Left ventricle myocardium superior (tissue), 1 donor: Measurements from ENCODE around the gene DPP6. TPM values are rescaled to one million over a fixed set of nuclear protein-coding genes. Genes with fewer than 3 reads are reported as not detected.

Source experiments
- ATAC-seq: fragments of 200-7000 bp; cut with Tn5 transposase; one replicate; pipeline ENCODE4 v1.9.1; 2020; ENCODE audit warnings: mild to moderate bottlenecking, moderate library complexity
- DNase-seq: peaks from one replicate; pipeline ENCODE4 v3.0.0-alpha.2; 2020
- intact Hi-C: fragments of 100-400 bp; cut with micrococcal nuclease; formaldehyde crosslinking; loops from one replicate; pipeline ENCODE4 v1.11.0; 2022
- total RNA-seq: library from RNA; stranded (reverse); fragmentation: NEBNext Ultra II Directional; extraction: Animal tissue kit (Norgen Biotek cat#: 25700); gene quantifications from one replicate; pipeline ENCODE4 v1.2.1, GENCODE V29; 2021
- donor health status: DM: no; HTN: yes; CAD: no; lungs with severe emphysema.

The DPP6 gene
- total RNA-seq, 1 donor from 2014 or later: not detected

- intact Hi-C loops: no loop called here
- no peak for ATAC-seq
- no peak for DNase-seq
These were observed 696.0 kb downstream of the DPP6 start for GRCh38 chr7:154748089-154748786.

GRCh38 chr7:154750353-154750801 lies 698.2 kb downstream of the DPP6 start:
- no peak for ATAC-seq
- intact Hi-C loops: no loop called here
- DNase-seq: no peak

GRCh38 chr7:154753226-154753625 lies 701.0 kb downstream of the DPP6 start:
- DNase-seq (no peak), ATAC-seq (no peak)
- intact Hi-C loops: no loop called here

- intact Hi-C loops: no loop called here
- ATAC-seq (no peak), DNase-seq (no peak)
These were observed 705.6 kb downstream of the DPP6 start for GRCh38 chr7:154757756-154758155.

GRCh38 chr7:154759989-154760388 lies 707.8 kb downstream of the DPP6 start:
- ATAC-seq: no peak
- intact Hi-C loops: no loop called here
- DNase-seq: no peak

GRCh38 chr7:154765118-154765517 lies 712.9 kb downstream of the DPP6 start:
- no peak for ATAC-seq
- intact Hi-C loops: no loop called here
- DNase-seq: no peak

GRCh38 chr7:154767142-154767541 lies 714.9 kb downstream of the DPP6 start:
- intact Hi-C loops: no loop called here
- DNase-seq: no peak
- no peak for ATAC-seq

- no peak for DNase-seq
- no peak for ATAC-seq
- intact Hi-C loops: no loop called here
These were observed 715.7 kb downstream of the DPP6 start for GRCh38 chr7:154767821-154768415.

GRCh38 chr7:154769001-154769400 lies 716.8 kb downstream of the DPP6 start:
- DNase-seq: no peak
- no peak for ATAC-seq
- intact Hi-C loops: no loop called here

- no peak for ATAC-seq
- DNase-seq: no peak
- intact Hi-C loops: no loop called here
These were observed 717.3 kb downstream of the DPP6 start for GRCh38 chr7:154769527-154769926.

GRCh38 chr7:154770361-154770760 lies 718.2 kb downstream of the DPP6 start:
- no peak for ATAC-seq
- DNase-seq: no peak
- intact Hi-C loops: no loop called here

- intact Hi-C loops: no loop called here
- DNase-seq (no peak), ATAC-seq (no peak)
These were observed 718.8 kb downstream of the DPP6 start for GRCh38 chr7:154770962-154771361.

GRCh38 chr7:154774303-154774969 lies 722.2 kb downstream of the DPP6 start:
- DNase-seq (no peak), ATAC-seq (no peak)
- intact Hi-C loops: no loop called here

GRCh38 chr7:154775681-154776080 lies 723.5 kb downstream of the DPP6 start:
- intact Hi-C loops: no loop called here
- DNase-seq (no peak), ATAC-seq (no peak)

- ATAC-seq: no peak
- intact Hi-C loops: no loop called here
These were observed 724.2 kb downstream of the DPP6 start for GRCh38 chr7:154776350-154776749.

GRCh38 chr7:154777023-154777422 lies 724.8 kb downstream of the DPP6 start:
- DNase-seq: no peak
- intact Hi-C loops: no loop called here
- no peak for ATAC-seq

More at GRCh38 chr7:154776350-154776749, 724.2 kb downstream of the DPP6 start:
- DNase-seq: no peak

GRCh38 chr7:154777489-154777888 lies 725.3 kb downstream of the DPP6 start:
- ATAC-seq (no peak), DNase-seq (no peak)
- intact Hi-C loops: no loop called here

- DNase-seq (no peak), ATAC-seq (no peak)
- intact Hi-C loops: no loop called here
These were observed 725.7 kb downstream of the DPP6 start for GRCh38 chr7:154777908-154778307.

GRCh38 chr7:154781369-154782303 lies 729.4 kb downstream of the DPP6 start:
- ATAC-seq (no peak), DNase-seq (no peak)
- intact Hi-C loops: no loop called here
